ENCODE results near the gene MTRFR. TPM values are rescaled to one million over a fixed set of nuclear protein-coding genes. Genes with fewer than 3 reads are reported as not detected.

The MTRFR gene
- total RNA-seq, 1 donor from 2014 or later: 11.5 TPM

DNA sequence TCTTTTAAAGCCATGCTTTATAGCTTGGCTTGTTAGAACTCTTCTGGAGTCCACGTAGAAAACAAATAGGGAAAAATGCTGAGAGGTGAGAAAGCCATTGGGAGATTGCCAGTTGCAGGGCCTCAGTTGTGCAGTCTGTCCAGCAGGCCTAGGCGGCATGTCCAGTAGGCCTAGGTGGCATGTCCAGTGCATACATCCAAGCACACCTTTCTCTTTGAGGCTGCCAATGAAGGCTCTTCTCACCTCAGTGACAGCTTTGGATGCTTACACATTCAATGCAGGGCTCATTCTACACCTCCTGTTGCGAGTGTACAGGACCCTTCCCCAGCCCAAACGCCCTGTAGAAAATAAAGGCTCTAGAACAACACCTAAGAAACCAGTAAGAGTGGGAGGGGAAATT is 25.4 kb downstream of the MTRFR start:
- H3K4me3 Mint-ChIP-seq (ENCODE audit: unreplicated experiment): no peak overlapping the region
- H3K9me3 Mint-ChIP-seq (ENCODE audit: low read depth): no peaks in the 10 kb centered on the region
- H3K36me3 Mint-ChIP-seq (ENCODE audit: low read depth): peaks cover 37% of the 10 kb centered on the region
- TF ChIP-seq, protein P1, sequence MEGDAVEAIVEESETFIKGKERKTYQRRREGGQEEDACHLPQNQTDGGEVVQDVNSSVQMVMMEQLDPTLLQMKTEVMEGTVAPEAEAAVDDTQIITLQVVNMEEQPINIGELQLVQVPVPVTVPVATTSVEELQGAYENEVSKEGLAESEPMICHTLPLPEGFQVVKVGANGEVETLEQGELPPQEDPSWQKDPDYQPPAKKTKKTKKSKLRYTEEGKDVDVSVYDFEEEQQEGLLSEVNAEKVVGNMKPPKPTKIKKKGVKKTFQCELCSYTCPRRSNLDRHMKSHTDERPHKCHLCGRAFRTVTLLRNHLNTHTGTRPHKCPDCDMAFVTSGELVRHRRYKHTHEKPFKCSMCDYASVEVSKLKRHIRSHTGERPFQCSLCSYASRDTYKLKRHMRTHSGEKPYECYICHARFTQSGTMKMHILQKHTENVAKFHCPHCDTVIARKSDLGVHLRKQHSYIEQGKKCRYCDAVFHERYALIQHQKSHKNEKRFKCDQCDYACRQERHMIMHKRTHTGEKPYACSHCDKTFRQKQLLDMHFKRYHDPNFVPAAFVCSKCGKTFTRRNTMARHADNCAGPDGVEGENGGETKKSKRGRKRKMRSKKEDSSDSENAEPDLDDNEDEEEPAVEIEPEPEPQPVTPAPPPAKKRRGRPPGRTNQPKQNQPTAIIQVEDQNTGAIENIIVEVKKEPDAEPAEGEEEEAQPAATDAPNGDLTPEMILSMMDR (IDR thresholded peaks at IDR 0.05): no peak
- H3K27me3 Mint-ChIP-seq (ENCODE audit: low read depth): no peaks in the 10 kb centered on the region
- DNase-seq (ENCODE audit: low spot score): no peak
- no peak overlapping the region for H3K27ac Mint-ChIP-seq (ENCODE audit: unreplicated experiment)
- peaks cover 3% of the 10 kb centered on the region for H3K4me1 Mint-ChIP-seq (ENCODE audit: low read depth)

DNA sequence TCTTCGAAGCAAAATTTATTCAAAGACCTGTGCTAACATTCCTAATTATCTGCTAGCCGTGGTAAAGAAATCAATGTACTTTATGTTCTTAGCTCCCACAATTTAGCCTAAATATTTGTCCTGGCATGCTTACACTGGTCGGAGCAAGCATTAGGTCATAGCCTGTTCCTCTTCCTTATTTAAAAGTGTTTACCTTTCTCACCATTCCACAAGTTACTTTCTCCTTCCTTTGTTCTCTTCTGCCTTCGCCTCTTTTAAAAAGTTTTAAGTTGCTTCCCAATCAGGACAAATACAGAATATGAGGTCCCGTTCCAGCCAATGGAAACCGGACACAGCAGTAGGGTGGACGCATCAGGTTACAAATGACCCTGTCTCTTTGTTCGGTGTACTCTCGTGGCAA is 26.8 kb downstream of the MTRFR start:
- H3K4me1 Mint-ChIP-seq (ENCODE audit: low read depth): peaks cover 3% of the 10 kb centered on the region
- no peaks in the 10 kb centered on the region for H3K9me3 Mint-ChIP-seq (ENCODE audit: low read depth)
- H3K27me3 Mint-ChIP-seq (ENCODE audit: low read depth): no peaks in the 10 kb centered on the region
- peaks cover 37% of the 10 kb centered on the region for H3K36me3 Mint-ChIP-seq (ENCODE audit: low read depth)
- no peak for DNase-seq (ENCODE audit: low spot score)
- H3K27ac Mint-ChIP-seq (ENCODE audit: unreplicated experiment): no peak overlapping the region
- TF ChIP-seq, protein P1 (IDR thresholded peaks at IDR 0.05): no peak
- H3K4me3 Mint-ChIP-seq (ENCODE audit: unreplicated experiment): no peak overlapping the region

DNA sequence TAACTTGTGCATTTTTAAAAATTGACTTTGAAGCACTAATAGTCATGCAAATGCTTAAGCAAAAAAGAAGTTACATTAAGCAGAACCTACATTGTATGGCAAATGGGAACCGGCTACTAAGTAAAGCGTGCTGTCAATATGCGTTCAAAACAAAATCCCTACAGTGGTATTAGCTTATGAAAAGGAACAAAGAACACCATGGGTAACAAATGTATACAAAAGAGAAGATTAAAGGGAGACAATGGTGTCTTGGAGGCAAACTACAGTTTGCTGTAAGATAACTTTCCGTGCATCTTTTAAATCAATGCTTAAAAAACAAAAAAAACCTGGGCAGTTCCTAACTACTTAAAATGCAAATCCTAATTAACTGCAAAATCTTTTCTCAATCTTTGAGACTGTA is 28.0 kb downstream of the MTRFR start:
- H3K27me3 Mint-ChIP-seq (ENCODE audit: low read depth): no peaks in the 10 kb centered on the region
- H3K4me1 Mint-ChIP-seq (ENCODE audit: low read depth): peaks cover 3% of the 10 kb centered on the region
- H3K9me3 Mint-ChIP-seq (ENCODE audit: low read depth): no peaks in the 10 kb centered on the region
- TF ChIP-seq, protein P1 (IDR thresholded peaks at IDR 0.05): no peak
- H3K4me3 Mint-ChIP-seq (ENCODE audit: unreplicated experiment): no peak overlapping the region
- no peak for DNase-seq (ENCODE audit: low spot score)
- H3K27ac Mint-ChIP-seq (ENCODE audit: unreplicated experiment): no peak overlapping the region
- H3K36me3 Mint-ChIP-seq (ENCODE audit: low read depth): peaks cover 37% of the 10 kb centered on the region

DNA sequence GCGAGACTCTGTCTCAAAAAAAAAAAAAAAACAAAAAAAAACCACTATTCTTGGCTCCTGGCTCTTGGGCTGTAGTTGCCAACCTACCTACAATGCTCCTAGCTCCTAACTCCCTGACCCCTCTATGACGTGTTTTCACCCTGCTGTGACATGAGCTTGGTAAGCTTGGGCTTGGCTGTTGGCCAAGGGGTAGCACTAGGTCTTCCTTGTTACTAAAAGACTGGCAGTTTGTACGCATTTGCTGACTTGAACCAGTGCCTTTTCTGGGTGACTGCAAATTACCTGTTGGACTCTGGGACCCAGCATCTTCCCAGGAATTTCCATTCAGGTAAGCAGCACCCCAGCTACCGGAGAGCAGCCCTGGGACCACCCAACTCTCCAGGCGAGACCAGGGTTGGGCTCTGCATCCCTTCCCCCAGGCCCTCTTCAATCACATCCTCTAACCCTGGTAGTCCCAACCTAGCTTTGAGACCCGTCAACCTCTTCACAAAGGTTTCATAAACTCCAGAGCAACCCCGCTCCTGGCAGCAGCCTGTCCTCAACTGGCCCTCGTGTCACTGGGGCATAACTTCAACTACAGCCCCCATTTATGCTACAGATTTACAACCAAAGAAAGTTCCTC is 30.1 kb downstream of the MTRFR start:
- no peak overlapping the region for H3K4me3 Mint-ChIP-seq (ENCODE audit: unreplicated experiment)
- H3K4me1 Mint-ChIP-seq (ENCODE audit: low read depth): peaks cover 17% of the 10 kb centered on the region
- H3K36me3 Mint-ChIP-seq (ENCODE audit: low read depth): peaks cover 35% of the 10 kb centered on the region
- no peaks in the 10 kb centered on the region for H3K9me3 Mint-ChIP-seq (ENCODE audit: low read depth)
- no peaks in the 10 kb centered on the region for H3K27me3 Mint-ChIP-seq (ENCODE audit: low read depth)
- peak; percentile 44 for DNase-seq (ENCODE audit: low spot score)
- TF ChIP-seq, protein P1 (IDR thresholded peaks at IDR 0.05): no peak
- H3K27ac Mint-ChIP-seq (ENCODE audit: unreplicated experiment): peak overlapping the region; percentile 27

DNA sequence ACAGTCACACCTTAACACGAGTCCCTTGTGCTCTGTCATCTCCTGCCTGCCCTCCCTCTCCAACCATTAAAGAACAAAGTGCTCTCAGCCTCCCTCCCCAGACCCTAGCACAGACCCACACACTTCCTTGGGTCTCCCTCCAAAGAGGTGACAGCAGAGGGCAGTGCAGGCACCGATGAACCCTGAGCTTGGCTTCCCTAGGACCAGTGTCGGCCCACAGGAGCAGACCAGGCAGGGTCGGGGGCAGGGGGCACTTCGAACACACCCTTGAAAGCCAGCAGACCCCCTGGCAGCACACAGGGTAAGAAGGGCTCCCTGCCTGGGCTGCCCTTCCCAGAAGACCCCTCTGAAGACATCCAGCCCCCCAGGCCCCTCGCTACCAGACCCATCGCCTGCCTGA is 31.4 kb downstream of the MTRFR start:
- H3K4me3 Mint-ChIP-seq (ENCODE audit: unreplicated experiment): no peak overlapping the region
- no peaks in the 10 kb centered on the region for H3K27me3 Mint-ChIP-seq (ENCODE audit: low read depth)
- peaks cover 29% of the 10 kb centered on the region for H3K4me1 Mint-ChIP-seq (ENCODE audit: low read depth)
- H3K36me3 Mint-ChIP-seq (ENCODE audit: low read depth): peaks cover 31% of the 10 kb centered on the region
- peak overlapping the region; percentile 78 for H3K27ac Mint-ChIP-seq (ENCODE audit: unreplicated experiment)
- TF ChIP-seq, protein P1 (IDR thresholded peaks at IDR 0.05): peak; percentile 40
- peak; percentile 72 for DNase-seq (ENCODE audit: low spot score)
- no peaks in the 10 kb centered on the region for H3K9me3 Mint-ChIP-seq (ENCODE audit: low read depth)

All from chondrocyte (in vitro differentiated cells).